ENCODE results near the gene BCAM.

BCAM gene

DNA sequence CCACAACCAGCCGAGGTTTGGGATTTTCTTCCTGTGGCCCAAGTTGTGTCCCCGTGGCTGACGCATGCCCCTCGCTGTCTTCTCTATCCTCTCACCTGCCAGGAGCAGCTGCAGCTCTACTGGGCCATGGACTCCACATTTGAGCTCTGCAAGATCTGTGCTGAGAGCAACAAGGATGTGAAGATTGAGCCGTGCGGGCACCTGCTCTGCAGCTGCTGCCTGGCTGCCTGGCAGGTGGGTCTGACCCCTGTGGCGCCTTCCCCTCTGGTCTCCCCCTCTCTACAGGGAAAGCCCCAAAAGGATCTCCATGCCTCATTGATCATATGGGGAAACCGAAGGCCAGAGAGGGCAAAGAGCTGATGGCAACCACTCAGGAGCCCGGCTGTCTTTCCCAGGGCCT, 16.6 kb upstream of the BCAM start:
- FAIRE-seq: no peak

DNA sequence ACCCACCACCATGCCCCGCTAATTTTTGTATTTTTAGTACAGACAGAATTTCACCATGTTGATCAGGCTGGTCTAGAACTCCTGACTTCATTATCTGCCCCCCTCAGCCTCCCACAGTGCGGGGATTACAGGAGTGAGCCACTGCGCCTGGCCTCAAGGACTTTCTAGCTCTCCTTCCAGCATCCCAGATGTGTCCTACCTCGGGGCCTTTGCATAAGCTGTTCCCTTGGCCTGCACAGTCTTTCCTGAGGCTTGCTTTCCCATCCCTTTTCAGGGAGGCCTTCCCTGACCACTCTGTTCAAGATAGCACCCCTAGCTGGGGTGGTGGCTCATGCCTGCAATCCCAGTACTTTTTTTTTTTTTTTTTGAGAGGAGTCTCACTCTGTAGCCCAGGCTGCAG, 14.3 kb upstream of the BCAM start:
- no peak for FAIRE-seq

GRCh38 chr19:44795398-44795987, 13.4 kb upstream of the BCAM start:
- no peak for FAIRE-seq

DNA sequence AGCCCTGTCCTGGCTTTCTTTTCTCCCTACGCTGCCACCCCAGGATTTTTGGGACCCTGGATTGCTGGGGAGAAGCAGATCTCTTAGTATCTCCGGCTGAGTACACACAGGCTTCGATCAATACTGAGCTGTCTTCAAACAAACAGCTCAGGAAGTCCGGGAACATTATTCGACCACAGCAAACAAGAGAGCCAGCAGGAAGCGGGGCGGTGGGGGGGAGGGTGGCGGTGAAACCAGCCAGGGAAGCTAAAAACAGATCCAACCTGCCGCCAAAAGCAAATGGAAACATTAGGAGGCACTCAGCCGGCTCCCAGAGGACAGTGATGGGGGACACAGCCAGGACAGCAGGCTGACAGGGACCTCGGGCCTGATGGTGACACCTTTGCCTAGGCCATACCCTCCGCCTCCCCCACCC, 12.2 kb upstream of the BCAM start:
- FAIRE-seq: no peak

GRCh38 chr19:44799627-44800346, 9.1 kb upstream of the BCAM start:
- no peak for FAIRE-seq

DNA sequence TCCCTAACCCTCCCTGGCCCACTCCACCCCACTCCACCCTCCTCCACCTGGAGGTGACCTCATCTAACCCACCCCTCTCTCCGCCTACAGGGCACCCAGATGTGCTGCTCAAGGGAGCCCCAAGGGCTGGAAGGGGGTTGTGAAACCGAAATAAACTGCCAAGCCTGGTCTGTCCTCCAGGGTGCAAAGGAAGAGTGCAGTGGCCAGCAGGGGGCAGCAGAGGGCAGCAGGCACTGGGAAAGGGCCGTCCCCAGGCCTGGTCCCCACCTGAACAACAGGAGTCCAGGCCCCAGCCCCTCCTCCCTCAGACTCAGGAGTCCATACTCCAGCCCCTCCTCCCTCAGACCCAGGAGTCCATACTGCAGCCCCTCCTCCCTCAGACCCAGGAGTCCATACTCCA, 8.4 kb upstream of the BCAM start:
- FAIRE-seq: no peak

- no peak for FAIRE-seq
These were observed 5.2 kb upstream of the BCAM start for GRCh38 chr19:44803442-44804428.

DNA sequence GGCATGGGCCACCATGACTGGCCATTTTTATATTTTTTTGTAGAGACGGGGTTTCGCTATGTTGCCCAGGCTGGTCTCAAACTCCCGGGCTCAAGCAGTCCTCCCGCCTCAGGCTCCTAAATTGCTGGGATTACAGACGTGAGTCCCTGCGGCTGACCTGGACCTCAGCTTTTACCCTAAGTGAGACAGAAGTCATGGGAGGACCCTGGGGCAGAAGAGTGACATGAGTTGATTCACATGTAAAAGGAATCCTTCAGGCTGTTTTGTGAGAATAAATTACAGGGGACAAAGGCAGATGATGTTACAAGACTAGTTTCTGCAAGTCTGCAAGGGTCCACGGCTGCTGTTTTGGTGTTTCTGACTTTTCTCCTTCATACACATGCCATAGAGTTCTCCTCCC, 2.6 kb upstream of the BCAM start:
- FAIRE-seq: no peak

DNA sequence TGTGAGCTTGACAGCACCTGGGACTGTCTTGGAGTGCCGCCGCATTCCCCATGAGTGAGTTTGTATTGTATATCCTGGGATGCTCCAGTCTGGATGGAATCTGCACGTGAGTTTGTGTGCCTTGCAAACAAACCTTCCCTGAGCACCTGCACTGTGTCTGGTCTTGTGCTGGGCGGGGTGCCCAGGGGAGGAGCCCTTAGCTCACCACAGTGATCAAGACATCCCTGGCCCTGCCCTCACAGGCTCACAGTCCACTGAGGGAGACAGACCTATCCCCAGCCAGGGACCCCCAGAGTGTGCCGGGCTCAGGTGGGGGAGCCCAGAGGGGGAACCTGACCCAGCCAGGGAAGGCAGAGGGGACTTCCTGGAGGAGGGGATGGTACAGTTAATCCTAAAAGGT, 1.7 kb upstream of the BCAM start:
- FAIRE-seq: no peak

DNA sequence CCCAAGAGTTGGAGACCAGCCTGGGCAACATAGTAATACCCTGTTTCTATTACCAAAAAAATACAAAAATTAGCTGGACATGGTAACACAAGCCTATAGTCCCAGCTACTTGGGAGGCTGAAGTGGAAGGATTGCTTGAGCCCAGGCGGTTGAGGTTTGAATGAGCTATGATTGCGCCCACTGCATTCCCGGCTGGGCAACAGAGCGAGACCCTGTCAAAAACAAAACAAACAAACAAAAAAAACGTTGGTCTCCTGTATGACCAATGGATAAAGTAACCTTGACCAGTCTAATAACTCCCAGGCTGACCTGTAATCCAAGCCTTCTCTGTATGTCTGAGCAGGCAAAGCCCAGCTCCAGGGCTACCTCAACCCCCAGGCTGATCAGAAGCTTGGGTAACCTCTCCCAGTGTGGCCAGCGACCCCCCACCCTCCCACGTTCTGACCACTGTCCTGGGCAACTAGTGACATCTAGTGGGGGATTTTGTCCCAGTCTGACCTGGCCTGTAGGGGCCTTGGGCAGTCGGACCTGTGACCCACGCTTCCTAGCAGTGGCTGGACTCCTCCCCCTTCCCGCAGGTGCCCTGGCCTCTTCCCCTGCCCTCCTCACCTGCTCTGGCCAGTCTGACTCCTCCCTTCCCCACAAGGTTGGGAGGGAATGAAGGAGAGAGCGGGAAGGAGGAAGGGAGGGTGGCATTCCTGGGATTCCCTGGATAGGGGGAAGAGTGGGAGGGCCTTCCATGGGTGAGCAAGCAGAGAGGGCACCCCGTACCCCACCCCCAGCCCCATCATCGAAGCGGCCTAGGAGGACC, 1.0 kb upstream of the BCAM start:
- FAIRE-seq: no peak

DNA sequence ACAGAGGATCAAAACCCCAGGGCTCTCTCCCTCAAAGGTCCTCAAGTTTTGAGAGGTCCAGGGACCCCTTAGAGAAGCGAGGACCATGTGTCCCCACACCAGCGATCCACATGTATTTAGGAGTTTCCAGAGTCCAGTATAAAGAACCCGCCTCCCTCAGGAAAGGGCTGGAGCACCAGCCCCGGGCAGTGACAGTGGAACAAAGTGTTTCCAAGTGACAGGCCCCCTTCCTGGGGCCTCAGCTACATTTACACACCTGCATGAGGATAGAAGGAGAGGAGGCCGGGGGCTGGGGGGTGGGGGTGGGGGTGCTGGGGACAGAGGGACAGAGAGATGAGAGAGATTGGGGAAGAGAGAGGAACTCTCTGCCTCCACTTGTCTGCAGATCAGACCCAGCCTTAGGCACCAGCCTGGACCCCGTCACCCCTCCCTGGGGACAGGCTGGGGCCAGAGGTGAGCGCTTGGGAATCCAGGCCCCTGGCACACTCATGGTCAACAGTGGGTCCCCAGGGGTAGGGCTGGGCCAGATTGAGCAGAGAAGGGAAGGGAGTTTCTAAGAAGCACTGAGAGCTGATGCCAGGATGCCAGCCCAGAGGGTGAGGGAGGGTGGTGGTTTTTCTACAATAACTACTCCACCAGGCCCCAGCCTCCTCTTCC, 802 bp downstream of the BCAM start:
- FAIRE-seq: no peak

DNA sequence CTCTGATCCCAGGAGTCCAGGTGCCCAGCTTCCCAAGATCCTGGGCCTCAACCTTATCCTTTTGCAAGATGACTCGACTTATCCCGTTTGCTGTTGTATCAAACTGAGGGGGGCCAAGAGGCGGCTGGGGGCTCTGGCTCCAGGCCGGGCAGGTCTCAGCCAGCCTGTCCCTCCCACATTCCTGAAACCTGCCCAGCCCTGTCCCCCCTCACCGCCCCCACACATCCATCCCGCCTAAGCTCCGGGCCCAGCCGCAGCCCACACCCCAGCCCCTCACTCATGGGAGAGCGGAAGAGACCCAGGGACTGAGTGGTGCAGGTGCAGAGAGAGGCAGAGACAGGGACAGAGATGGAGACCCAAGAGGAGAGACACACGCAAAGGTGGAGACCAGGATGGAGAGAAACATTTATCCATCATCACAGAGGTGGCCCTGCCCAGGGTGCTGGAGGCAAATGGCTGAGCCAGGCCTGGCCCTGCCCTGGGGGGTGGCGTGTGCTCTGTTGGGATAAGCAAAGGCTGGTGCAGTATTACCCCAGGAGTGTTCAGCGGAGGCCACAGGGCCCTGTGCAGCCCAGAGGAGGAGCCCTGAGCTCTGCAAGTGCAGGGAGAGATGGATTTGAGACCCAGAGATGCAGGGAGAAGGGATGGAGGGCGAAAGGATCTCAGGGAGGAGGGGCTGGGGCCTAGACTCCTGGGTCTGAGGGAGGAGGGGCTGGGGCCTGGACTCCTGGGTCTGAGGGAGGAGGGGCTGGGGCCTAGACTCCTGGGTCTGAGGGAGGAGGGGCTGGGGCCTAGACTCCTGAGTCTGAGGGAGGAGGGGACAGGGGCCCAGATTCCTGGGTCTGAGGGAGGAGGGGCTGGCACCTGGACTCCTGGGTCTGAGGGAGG, 1.6 kb downstream of the BCAM start:
- no peak for FAIRE-seq

- FAIRE-seq: no peak
These were observed 2.2 kb downstream of the BCAM start for GRCh38 chr19:44811122-44811419.

- FAIRE-seq: no peak
These were observed 3.3 kb downstream of the BCAM start for GRCh38 chr19:44812142-44812718.

DNA sequence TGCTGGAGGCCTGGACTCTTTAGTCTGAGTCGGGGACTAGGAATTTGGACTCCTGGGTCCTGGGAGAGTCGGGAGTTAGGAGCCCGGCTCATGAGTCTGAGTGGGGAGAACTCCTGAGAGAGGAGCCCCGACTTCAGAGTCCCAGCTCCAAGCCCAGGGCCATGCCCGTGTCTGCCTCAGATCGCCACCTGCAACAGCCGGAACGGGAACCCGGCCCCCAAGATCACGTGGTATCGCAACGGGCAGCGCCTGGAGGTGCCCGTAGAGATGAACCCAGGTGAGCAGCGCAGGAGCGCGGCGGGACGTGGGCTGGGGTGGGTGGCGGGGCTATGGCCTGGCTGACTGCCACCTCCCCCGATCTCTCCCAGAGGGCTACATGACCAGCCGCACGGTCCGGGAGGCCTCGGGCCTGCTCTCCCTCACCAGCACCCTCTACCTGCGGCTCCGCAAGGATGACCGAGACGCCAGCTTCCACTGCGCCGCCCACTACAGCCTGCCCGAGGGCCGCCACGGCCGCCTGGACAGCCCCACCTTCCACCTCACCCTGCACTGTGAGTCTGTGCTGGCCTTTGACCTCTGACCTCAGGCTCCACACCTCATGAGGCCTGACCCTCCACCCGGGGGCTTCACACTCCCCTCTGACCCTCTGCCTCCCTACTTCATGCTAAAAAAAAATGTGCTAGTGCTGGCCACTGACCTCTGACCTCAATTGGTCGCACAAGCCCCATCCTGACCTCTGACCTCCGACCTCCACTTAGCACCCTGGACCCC, 4.4 kb downstream of the BCAM start:
- FAIRE-seq: no peak

DNA sequence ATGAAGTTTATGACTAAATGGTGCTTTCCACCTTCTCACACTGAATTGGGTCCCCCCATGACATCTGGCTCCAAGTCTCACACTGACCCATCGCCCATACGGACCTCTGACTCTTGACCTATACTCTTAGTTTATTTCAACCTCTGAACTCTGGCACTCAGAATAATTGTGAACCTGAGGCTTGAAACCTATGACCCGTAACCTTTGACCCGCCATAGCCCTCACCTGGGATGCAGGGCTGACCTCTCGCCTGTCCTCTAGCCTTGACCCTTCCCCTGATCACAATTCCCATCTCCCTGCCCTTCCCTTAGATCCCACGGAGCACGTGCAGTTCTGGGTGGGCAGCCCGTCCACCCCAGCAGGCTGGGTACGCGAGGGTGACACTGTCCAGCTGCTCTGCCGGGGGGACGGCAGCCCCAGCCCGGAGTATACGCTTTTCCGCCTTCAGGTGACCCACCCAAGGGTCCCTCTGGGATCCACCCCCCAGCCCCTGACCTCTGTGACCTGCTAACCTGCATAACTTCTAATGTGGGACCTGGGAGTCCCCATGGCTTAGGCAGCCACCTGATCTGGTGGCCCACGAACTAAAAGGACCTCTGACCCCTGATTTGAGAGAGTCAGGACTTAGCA, 5.1 kb downstream of the BCAM start:
- FAIRE-seq: no peak

GRCh38 chr19:44814517-44814916, 5.6 kb downstream of the BCAM start:
- FAIRE-seq: no peak

GRCh38 chr19:44816301-44816700, 7.4 kb downstream of the BCAM start:
- FAIRE-seq: no peak

DNA sequence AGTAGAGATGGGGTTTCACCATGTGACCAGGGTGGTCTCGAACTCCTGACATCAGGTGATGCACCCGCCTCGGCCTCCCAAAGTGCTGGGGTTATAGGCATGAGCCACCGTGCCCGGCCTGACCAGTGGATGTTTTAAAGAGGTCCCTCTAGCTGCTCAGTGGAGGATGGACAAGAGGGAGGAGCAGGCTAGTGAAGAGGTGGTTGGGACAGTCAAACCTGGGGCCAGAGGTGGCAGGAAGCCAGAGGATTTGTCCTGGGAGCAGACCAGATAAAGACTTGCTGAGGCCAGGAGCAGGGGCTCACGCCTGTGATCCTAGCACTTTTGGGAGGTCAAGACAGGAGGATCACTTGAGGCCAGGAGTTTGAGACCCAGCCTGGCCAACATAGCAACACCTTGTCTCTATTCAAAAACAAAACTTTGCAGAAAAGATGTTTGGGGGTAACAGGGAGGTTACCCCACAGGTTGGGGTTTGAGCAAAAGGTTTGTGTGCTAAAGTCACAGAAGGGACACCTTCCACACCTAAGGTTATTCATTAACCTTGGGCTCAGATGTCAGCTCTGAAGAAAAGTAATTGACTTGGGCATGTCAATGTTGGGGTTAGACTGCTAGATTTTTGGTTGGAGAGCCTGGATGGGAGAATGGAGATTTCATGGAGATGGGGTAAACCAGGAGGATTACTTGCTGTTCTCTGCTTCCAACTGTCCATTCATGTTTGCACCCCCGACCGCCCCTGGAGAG, 9.0 kb downstream of the BCAM start:
- no peak for FAIRE-seq

Measured in TTC549 (cell line).